H54 (cell line): ENCODE data around the gene PCGF5.
"Not testable (repeated sequence)": the region's sequence is repeated elsewhere in the genome, so short reads cannot be mapped to it uniquely, and the experiment has no call there.

Experiments
- DNase-seq: peaks from one replicate; pipeline ENCODE4 v3.0.0; 2011; ENCODE audit warnings: low spot score, mixed read lengths; ENCODE audit not compliant: insufficient read length
- FAIRE-seq: peaks from 3 replicates; lab custom pipeline; 2011; peaks lifted over from hg19 to GRCh38; lab: Jason Lieb, UNC
- POLR2A ChIP-seq: IDR thresholded peaks from 2 replicates; pipeline ENCODE4 v1.6.1; 2011; ENCODE audit warnings: low read depth, mild to moderate bottlenecking, low read length

PCGF5 gene

GRCh38 chr10:91271886-91272285 is 51.4 kb downstream of the PCGF5 start:
- FAIRE-seq (no peak), DNase-seq (no peak)
- TF ChIP-seq POLR2A: no peak

- FAIRE-seq: no peak
- no peak for TF ChIP-seq POLR2A
- DNase-seq: no peak
Observed at GRCh38 chr10:91284486-91285090, 64.1 kb downstream of the PCGF5 start.

GRCh38 chr10:91286572-91286971 is 66.1 kb downstream of the PCGF5 start:
- DNase-seq (no peak), FAIRE-seq (no peak)
- TF ChIP-seq POLR2A: no peak

GRCh38 chr10:91287276-91287675 is 66.8 kb downstream of the PCGF5 start:
- no peak for TF ChIP-seq POLR2A
- FAIRE-seq (peak; percentile 75), DNase-seq (peak; percentile 26)

- DNase-seq (no peak), FAIRE-seq (no peak)
- no peak for TF ChIP-seq POLR2A
Observed at GRCh38 chr10:91287912-91288311, 67.4 kb downstream of the PCGF5 start.

GRCh38 chr10:91289305-91289704 is 68.8 kb downstream of the PCGF5 start:
- TF ChIP-seq POLR2A: no peak
- DNase-seq (no peak), FAIRE-seq (no peak)

- FAIRE-seq: no peak
- no peak for TF ChIP-seq POLR2A
- DNase-seq: no peak
Observed at GRCh38 chr10:91290607-91291006, 70.1 kb downstream of the PCGF5 start.

- no peak for TF ChIP-seq POLR2A
- DNase-seq: no peak
- no peak for FAIRE-seq
Observed at GRCh38 chr10:91294134-91294906, 73.9 kb downstream of the PCGF5 start.

- TF ChIP-seq POLR2A: no peak
- FAIRE-seq: no peak
- no peak for DNase-seq
Observed at GRCh38 chr10:91295346-91295745, 74.9 kb downstream of the PCGF5 start.

GRCh38 chr10:91296471-91296870 is 76.0 kb downstream of the PCGF5 start:
- TF ChIP-seq POLR2A: no peak
- FAIRE-seq (no peak), DNase-seq (no peak)

- FAIRE-seq (peak; percentile 81), DNase-seq (peak; percentile 77)
- no peak for TF ChIP-seq POLR2A
Observed at GRCh38 chr10:91298224-91298871, 77.9 kb downstream of the PCGF5 start.

GRCh38 chr10:91299999-91300575 is 79.6 kb downstream of the PCGF5 start:
- DNase-seq: no peak
- FAIRE-seq: no peak
- TF ChIP-seq POLR2A: no peak

- FAIRE-seq, DNase-seq: not testable (repeated sequence)
Observed at GRCh38 chr10:91302946-91303345, 82.5 kb downstream of the PCGF5 start.

GRCh38 chr10:91305979-91306378 is 85.5 kb downstream of the PCGF5 start:
- not testable (repeated sequence) for FAIRE-seq, DNase-seq
